OCI-LY7 (cell line): ENCODE results near the gene MRPL19.

Source experiments
- CTCF ChIP-seq: fragments of 200-600 bp; sonication (generic); conservative IDR thresholded peaks from 2 replicates; pipeline ENCODE4 v1.5.1; 2014; ENCODE audit warnings: mild to moderate bottlenecking, antibody characterized with exemption, low read length, moderate library complexity, mixed read lengths
- EZH2phosphoT487 ChIP-seq: fragments of 200-600 bp; sonication (generic); IDR thresholded peaks from 2 replicates; pipeline ENCODE4 v1.6.1; 2018; ENCODE audit warnings: low read depth, borderline replicate concordance, mild to moderate bottlenecking, mixed run types, antibody characterized with exemption, low read length, moderate library complexity, mixed read lengths

- TF ChIP-seq CTCF: peak; percentile 91
- TF ChIP-seq EZH2phosphoT487: no peak
These were observed 37.8 kb upstream of the MRPL19 start for GRCh38 chr2:75608684-75609333.
